Measurements from ENCODE around the gene MBD3. TPM values are rescaled to one million over a fixed set of nuclear protein-coding genes. Genes with fewer than 3 reads are reported as not detected.

The MBD3 gene
- total RNA-seq, 1 donor = 78.5 TPM

- Histone ChIP-seq H3K36me3 (ENCODE audit: insufficient read depth, low read length) (peaks cover 50% of the 10 kb centered on the region), H3K4me2 (ENCODE audit: insufficient read depth, low read length) (no peak overlapping the region), H4K20me1 (ENCODE audit: insufficient read depth, low read length) (peaks cover 3% of the 10 kb centered on the region), H3K27me3 (ENCODE audit: insufficient read depth, low read length) (no peaks in the 10 kb centered on the region), H3K27ac (ENCODE audit: low read depth, low read length) (no peak overlapping the region), H3K9me3 (ENCODE audit: low read depth, low read length) (no peaks in the 10 kb centered on the region), H2AFZ (ENCODE audit: low read length) (no peak overlapping the region), H3K79me2 (ENCODE audit: insufficient read depth, low read length) (peaks cover 14% of the 10 kb centered on the region), H3K4me1 (ENCODE audit: insufficient read depth, low read length) (no peaks in the 10 kb centered on the region), H3K4me3 (ENCODE audit: insufficient read depth, low read length) (no peak overlapping the region)
- no peak for DNase-seq (ENCODE audit: insufficient read length, low spot score, missing footprints)
- TF ChIP-seq, protein P1, sequence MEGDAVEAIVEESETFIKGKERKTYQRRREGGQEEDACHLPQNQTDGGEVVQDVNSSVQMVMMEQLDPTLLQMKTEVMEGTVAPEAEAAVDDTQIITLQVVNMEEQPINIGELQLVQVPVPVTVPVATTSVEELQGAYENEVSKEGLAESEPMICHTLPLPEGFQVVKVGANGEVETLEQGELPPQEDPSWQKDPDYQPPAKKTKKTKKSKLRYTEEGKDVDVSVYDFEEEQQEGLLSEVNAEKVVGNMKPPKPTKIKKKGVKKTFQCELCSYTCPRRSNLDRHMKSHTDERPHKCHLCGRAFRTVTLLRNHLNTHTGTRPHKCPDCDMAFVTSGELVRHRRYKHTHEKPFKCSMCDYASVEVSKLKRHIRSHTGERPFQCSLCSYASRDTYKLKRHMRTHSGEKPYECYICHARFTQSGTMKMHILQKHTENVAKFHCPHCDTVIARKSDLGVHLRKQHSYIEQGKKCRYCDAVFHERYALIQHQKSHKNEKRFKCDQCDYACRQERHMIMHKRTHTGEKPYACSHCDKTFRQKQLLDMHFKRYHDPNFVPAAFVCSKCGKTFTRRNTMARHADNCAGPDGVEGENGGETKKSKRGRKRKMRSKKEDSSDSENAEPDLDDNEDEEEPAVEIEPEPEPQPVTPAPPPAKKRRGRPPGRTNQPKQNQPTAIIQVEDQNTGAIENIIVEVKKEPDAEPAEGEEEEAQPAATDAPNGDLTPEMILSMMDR (IDR thresholded peaks at IDR 0.05; ENCODE audit: extremely low read depth, low read depth, low read length) = no peak
Measured at GRCh38 chr19:1580957-1581356, 11.7 kb downstream of the MBD3 start.

DNA sequence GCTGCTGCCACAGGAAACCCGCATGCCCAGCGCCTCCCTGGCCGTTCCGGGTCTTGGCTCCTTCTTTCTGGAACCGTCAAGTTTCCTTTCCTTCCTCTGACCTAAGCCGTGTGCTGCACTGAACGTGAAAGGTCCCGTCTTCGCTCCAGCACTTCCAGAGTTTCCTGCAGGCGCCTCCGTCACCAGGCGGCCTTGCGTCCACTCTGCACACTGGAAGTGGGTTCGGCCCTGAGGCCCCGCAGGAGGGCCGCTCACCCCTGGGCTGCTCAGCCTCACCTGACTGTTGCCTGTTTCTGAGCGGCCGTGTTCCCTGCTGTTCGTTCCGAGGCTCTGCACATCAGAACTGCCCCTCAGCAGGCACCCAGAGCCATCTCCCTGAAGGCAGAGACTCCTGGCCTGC lies 12.3 kb downstream of the MBD3 start:
- DNase-seq (ENCODE audit: insufficient read length, low spot score, missing footprints) = no peak
- TF ChIP-seq, protein P1 (IDR thresholded peaks at IDR 0.05; ENCODE audit: extremely low read depth, low read depth, low read length) = no peak
- no peaks in the 10 kb centered on the region for H3K27me3 ChIP-seq (ENCODE audit: insufficient read depth, low read length)

GRCh38 chr19:1579222-1579621 lies 13.4 kb downstream of the MBD3 start:
- no peak for DNase-seq (ENCODE audit: insufficient read length, low spot score, missing footprints)
- H3K27ac ChIP-seq (ENCODE audit: low read depth, low read length) = no peak overlapping the region
- no peak overlapping the region for H2AFZ ChIP-seq (ENCODE audit: low read length)
- peaks cover 3% of the 10 kb centered on the region for H4K20me1 ChIP-seq (ENCODE audit: insufficient read depth, low read length)
- no peak overlapping the region for H3K4me3 ChIP-seq (ENCODE audit: insufficient read depth, low read length)
- TF ChIP-seq, protein P1 (IDR thresholded peaks at IDR 0.05; ENCODE audit: extremely low read depth, low read depth, low read length) = no peak
- H3K79me2 ChIP-seq (ENCODE audit: insufficient read depth, low read length) = peaks cover under 1% of the 10 kb centered on the region
- H3K27me3 ChIP-seq (ENCODE audit: insufficient read depth, low read length) = no peaks in the 10 kb centered on the region
- H3K4me2 ChIP-seq (ENCODE audit: insufficient read depth, low read length) = no peak overlapping the region
- no peaks in the 10 kb centered on the region for H3K4me1 ChIP-seq (ENCODE audit: insufficient read depth, low read length)
- H3K36me3 ChIP-seq (ENCODE audit: insufficient read depth, low read length) = peaks cover 48% of the 10 kb centered on the region
- no peaks in the 10 kb centered on the region for H3K9me3 ChIP-seq (ENCODE audit: low read depth, low read length)

More for the DNA sequence above, 12.3 kb downstream of the MBD3 start:
- H3K27ac ChIP-seq (ENCODE audit: low read depth, low read length) = no peak overlapping the region
- no peak overlapping the region for H2AFZ ChIP-seq (ENCODE audit: low read length)
- no peaks in the 10 kb centered on the region for H3K9me3 ChIP-seq (ENCODE audit: low read depth, low read length)
- peaks cover 9% of the 10 kb centered on the region for H3K79me2 ChIP-seq (ENCODE audit: insufficient read depth, low read length)
- H3K4me3 ChIP-seq (ENCODE audit: insufficient read depth, low read length) = no peak overlapping the region
- peaks cover 3% of the 10 kb centered on the region for H4K20me1 ChIP-seq (ENCODE audit: insufficient read depth, low read length)
- peaks cover 50% of the 10 kb centered on the region for H3K36me3 ChIP-seq (ENCODE audit: insufficient read depth, low read length)
- no peaks in the 10 kb centered on the region for H3K4me1 ChIP-seq (ENCODE audit: insufficient read depth, low read length)
- H3K4me2 ChIP-seq (ENCODE audit: insufficient read depth, low read length) = no peak overlapping the region

DNA sequence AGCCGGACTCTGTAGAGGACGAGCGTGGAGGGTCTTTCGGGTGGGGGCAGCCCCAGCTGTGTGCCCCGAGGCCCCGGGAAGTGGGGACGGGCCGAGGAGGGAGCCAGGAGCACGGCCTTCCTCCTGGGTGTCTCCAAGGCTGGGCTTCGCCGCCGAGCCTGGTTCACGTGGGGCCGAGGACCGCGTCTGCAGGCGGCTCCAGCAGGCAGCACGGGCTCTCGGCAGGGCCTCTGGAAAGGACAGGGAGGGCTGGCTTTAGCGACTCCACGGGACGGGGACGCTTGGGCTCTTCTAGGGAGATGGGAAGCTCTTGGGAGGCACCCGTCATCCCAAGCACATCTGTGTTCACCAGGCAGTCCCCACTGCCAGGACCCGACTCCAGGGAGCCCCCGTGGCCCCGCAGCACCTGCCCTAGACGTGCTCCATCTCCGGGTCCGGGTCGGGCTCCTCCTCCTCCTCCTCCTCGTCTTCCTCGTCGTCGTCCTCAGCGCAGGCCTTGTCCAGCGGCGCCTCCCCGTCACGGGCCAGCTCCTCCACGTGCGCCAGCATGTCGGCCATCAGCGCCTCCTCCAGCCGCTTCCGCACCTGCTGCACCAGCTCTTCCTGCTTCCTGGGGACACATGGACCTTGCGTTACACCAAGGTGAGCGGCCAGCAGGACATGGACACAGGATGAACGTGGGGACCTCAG lies 14.6 kb downstream of the MBD3 start:
- DNase-seq (ENCODE audit: insufficient read length, low spot score, missing footprints) = no peak
- H3K36me3 ChIP-seq (ENCODE audit: insufficient read depth, low read length) = peaks cover 38% of the 10 kb centered on the region
- no peaks in the 10 kb centered on the region for H3K27me3 ChIP-seq (ENCODE audit: insufficient read depth, low read length)
- H3K4me3 ChIP-seq (ENCODE audit: insufficient read depth, low read length) = no peak overlapping the region
- H3K9me3 ChIP-seq (ENCODE audit: low read depth, low read length) = no peaks in the 10 kb centered on the region
- H3K79me2 ChIP-seq (ENCODE audit: insufficient read depth, low read length) = no peaks in the 10 kb centered on the region
- H3K27ac ChIP-seq (ENCODE audit: low read depth, low read length) = no peak overlapping the region
- no peak overlapping the region for H2AFZ ChIP-seq (ENCODE audit: low read length)
- H4K20me1 ChIP-seq (ENCODE audit: insufficient read depth, low read length) = peaks cover 3% of the 10 kb centered on the region
- TF ChIP-seq, protein P1 (IDR thresholded peaks at IDR 0.05; ENCODE audit: extremely low read depth, low read depth, low read length) = no peak
- no peak overlapping the region for H3K4me2 ChIP-seq (ENCODE audit: insufficient read depth, low read length)
- H3K4me1 ChIP-seq (ENCODE audit: insufficient read depth, low read length) = no peaks in the 10 kb centered on the region
